ENCODE data around the gene ZNF273. TPM values are rescaled to one million over a fixed set of nuclear protein-coding genes. Genes with fewer than 3 reads are reported as not detected.

Gene ZNF273
- total RNA-seq, 2 experiments from 2014 or later: 11.3 to 11.9 TPM

- H3K9me3 Mint-ChIP-seq: no peaks in the 10 kb centered on the region
- no peak for TF ChIP-seq CTCF (IDR thresholded peaks at IDR 0.05)
- peaks cover 56% of the 10 kb centered on the region for H3K27me3 Mint-ChIP-seq
- no peaks in the 10 kb centered on the region for H3K36me3 Mint-ChIP-seq (ENCODE audit: low read depth)
- POLR2A ChIA-PET: no interaction called here
- H3K4me3 Mint-ChIP-seq: no peak overlapping the region
- no peak overlapping the region for H3K27ac Mint-ChIP-seq
- peaks cover 22% of the 10 kb centered on the region for H3K4me1 Mint-ChIP-seq (ENCODE audit: low read depth)
- DNase-seq (no peak), ATAC-seq (no peak)
- CTCF ChIA-PET: no interaction called here
- intact Hi-C loops (cut with micrococcal nuclease): no loop called here
Observed at GRCh38 chr7:64886956-64887545, 16.0 kb upstream of the ZNF273 start.

- H3K27ac Mint-ChIP-seq: peak overlapping the region; percentile 43
- ChIA-PET POLR2A (interaction anchor here (1.1 to 1.8 kb wide), 2 partner anchors 15 to 118 kb away, joined by 3 to 8 read pairs; partner anchors contain the start of genes ERV3-1 and ZNF273), CTCF (interaction anchor here (0.5 to 1.2 kb wide), 15 partner anchors 9 to 419 kb away, joined by 3 to 8 read pairs (median 3); partner anchors contain the start of gene ZNF273)
- ATAC-seq (peak; percentile 87), DNase-seq (peak; percentile 75)
- peaks cover 16% of the 10 kb centered on the region for H3K4me1 Mint-ChIP-seq (ENCODE audit: low read depth)
- H3K27me3 Mint-ChIP-seq: peaks cover 51% of the 10 kb centered on the region
- no peaks in the 10 kb centered on the region for H3K36me3 Mint-ChIP-seq (ENCODE audit: low read depth)
- peak; percentile 70 for TF ChIP-seq CTCF (IDR thresholded peaks at IDR 0.05)
- H3K4me3 Mint-ChIP-seq: peak overlapping the region; percentile 78
- intact Hi-C loops (cut with micrococcal nuclease): no loop called here
- H3K9me3 Mint-ChIP-seq: no peaks in the 10 kb centered on the region
Observed at GRCh38 chr7:64887756-64888508, 15.1 kb upstream of the ZNF273 start.

GRCh38 chr7:64888561-64888900 is 14.5 kb upstream of the ZNF273 start:
- Mint-ChIP-seq H3K4me3 (peak overlapping the region; percentile 78), H3K36me3 (ENCODE audit: low read depth) (no peaks in the 10 kb centered on the region), H3K27ac (no peak overlapping the region), H3K27me3 (peaks cover 47% of the 10 kb centered on the region), H3K9me3 (no peaks in the 10 kb centered on the region), H3K4me1 (ENCODE audit: low read depth) (peaks cover 16% of the 10 kb centered on the region)
- no peak for TF ChIP-seq CTCF (IDR thresholded peaks at IDR 0.05)
- no peak for DNase-seq
- ChIA-PET POLR2A (interaction anchor here (1.1 to 1.8 kb wide), 2 partner anchors 14 to 118 kb away, joined by 3 to 8 read pairs; partner anchors contain the start of genes ERV3-1 and ZNF273), CTCF (interaction anchor here (0.5 to 1.2 kb wide), 15 partner anchors 8 to 419 kb away, joined by 3 to 8 read pairs (median 3); partner anchors contain the start of gene ZNF273)
- peak; percentile 8 for ATAC-seq
- intact Hi-C loops (cut with micrococcal nuclease): no loop called here

- CTCF ChIA-PET: interaction anchor here (0.7 to 1.2 kb wide), 10 partner anchors 7 to 169 kb away, joined by 3 to 8 read pairs (median 4); partner anchors contain the start of gene ZNF273
- POLR2A ChIA-PET: interaction anchor here (1.8 kb wide), 1 partner anchor 14 kb away, joined by 8 read pairs; the partner anchor contains the start of gene ZNF273
Observed at GRCh38 chr7:64888901-64889685, 14.0 kb upstream of the ZNF273 start.

More at GRCh38 chr7:64888901-64889685, 14.0 kb upstream of the ZNF273 start:
- DNase-seq (peak; percentile 35), ATAC-seq (peak; percentile 26)
- intact Hi-C loops (cut with micrococcal nuclease): no loop called here
- Mint-ChIP-seq H3K27me3 (peaks cover 42% of the 10 kb centered on the region), H3K36me3 (ENCODE audit: low read depth) (no peaks in the 10 kb centered on the region), H3K4me3 (peak overlapping the region; percentile 78), H3K9me3 (no peaks in the 10 kb centered on the region), H3K27ac (no peak overlapping the region), H3K4me1 (ENCODE audit: low read depth) (peaks cover 16% of the 10 kb centered on the region)
- TF ChIP-seq CTCF (IDR thresholded peaks at IDR 0.05): no peak
